DND-41 (cell line): ENCODE measurements around the gene ZSWIM6.

Experiments used
- ATAC-seq: fragments of 200-7000 bp; cut with Tn5 transposase; 3 replicates; pipeline ENCODE4 v1.9.1; 2021; ENCODE audit warnings: low read depth; ENCODE audit not compliant: insufficient read depth
- DNase-seq: peaks from one replicate; pipeline ENCODE4 v3.0.0-alpha.2; 2020
- H2AFZ ChIP-seq: 2 replicates; pipeline ENCODE4 v1.6.0; 2012; ENCODE audit warnings: low read depth, low read length
- H3K27ac ChIP-seq: 2 replicates; pipeline ENCODE4 v1.5.1; 2012; ENCODE audit warnings: low read length, inconsistent platforms
- H3K27me3 ChIP-seq: fragments of 200-600 bp; sonication (generic); 2 replicates; pipeline ENCODE4 v1.6.0; 2012; ENCODE audit warnings: low read length, mild to moderate bottlenecking, inconsistent platforms; ENCODE audit not compliant: insufficient read depth, poor library complexity
- H3K36me3 ChIP-seq: 2 replicates; pipeline ENCODE4 v1.5.1; 2012; ENCODE audit warnings: low read length, inconsistent platforms; ENCODE audit not compliant: insufficient read depth
- H3K4me1 ChIP-seq: 2 replicates; pipeline ENCODE4 v1.5.1; 2012; ENCODE audit warnings: mild to moderate bottlenecking, low read length; ENCODE audit not compliant: insufficient read depth
- H3K4me2 ChIP-seq: 2 replicates; pipeline ENCODE4 v1.6.0; 2012; ENCODE audit warnings: mild to moderate bottlenecking, moderate library complexity, low read length, inconsistent platforms; ENCODE audit not compliant: insufficient read depth
- H3K4me3 ChIP-seq, 2 experiments: fragments of 200-600 bp in 1 of 2; shearing (Covaris generic) in 1 of 2; 2 replicates each; pipeline ENCODE4 v1.5.1; 2012 to 2016; ENCODE audit warnings: inconsistent platforms in 2 of 2, low read length in 2 of 2, mild to moderate bottlenecking in 2 of 2, low read depth in 1 of 2, moderate library complexity in 1 of 2
- H3K79me2 ChIP-seq: 2 replicates; pipeline ENCODE4 v1.6.0; 2012; ENCODE audit warnings: low read length, inconsistent platforms; ENCODE audit not compliant: insufficient read depth
- H3K9ac ChIP-seq: 2 replicates; pipeline ENCODE4 v1.6.0; 2012; ENCODE audit warnings: low read depth, mild to moderate bottlenecking, inconsistent platforms, low read length, moderate library complexity
- H3K9me3 ChIP-seq: 2 replicates; pipeline ENCODE4 v1.5.1; 2012; ENCODE audit warnings: low read length, moderate library complexity, mild to moderate bottlenecking, inconsistent platforms; ENCODE audit not compliant: insufficient read depth, severe bottlenecking
- H4K20me1 ChIP-seq: 2 replicates; pipeline ENCODE4 v1.6.0; 2012; ENCODE audit warnings: low read length; ENCODE audit not compliant: insufficient read depth
- CTCF ChIP-seq: IDR thresholded peaks from 2 replicates; pipeline ENCODE4 v1.5.1; 2012; ENCODE audit warnings: borderline replicate concordance, low read length, moderate library complexity, mild to moderate bottlenecking; ENCODE audit not compliant: poor library complexity, severe bottlenecking; ENCODE audit errors: extremely low read depth
- EZH2 ChIP-seq: IDR thresholded peaks from 3 replicates; pipeline ENCODE4 v1.6.1; 2012; ENCODE audit warnings: borderline replicate concordance, low read depth, mild to moderate bottlenecking, moderate library complexity, low read length, inconsistent platforms; ENCODE audit not compliant: severe bottlenecking

ZSWIM6 gene

GRCh38 chr5:61321669-61322068 is 10.4 kb upstream of the ZSWIM6 start:
- H3K9me3 ChIP-seq = no peaks in the 10 kb centered on the region
- no peaks in the 10 kb centered on the region for H3K36me3 ChIP-seq
- H3K79me2 ChIP-seq = no peaks in the 10 kb centered on the region
- H3K27me3 ChIP-seq = peaks cover 5% of the 10 kb centered on the region
- H4K20me1 ChIP-seq = no peaks in the 10 kb centered on the region
- ATAC-seq (no peak), DNase-seq (no peak)
- no peak overlapping the region for H3K9ac ChIP-seq
- H3K4me1 ChIP-seq = no peaks in the 10 kb centered on the region
- no peak overlapping the region for H3K27ac ChIP-seq
- no peak overlapping the region for H3K4me2 ChIP-seq
- H3K4me3 ChIP-seq = no peak overlapping the region
- H2AFZ ChIP-seq = no peak overlapping the region
- no peak for TF ChIP-seq EZH2
- no peak for TF ChIP-seq CTCF

GRCh38 chr5:61322738-61323725 is 9.0 kb upstream of the ZSWIM6 start:
- TF ChIP-seq CTCF (no peak), EZH2 (no peak)
- Histone ChIP-seq H3K4me2 (no peak overlapping the region), H3K27me3 (peaks cover 9% of the 10 kb centered on the region), H3K36me3 (no peaks in the 10 kb centered on the region), H2AFZ (no peak overlapping the region), H3K4me3 (no peak overlapping the region), H3K9ac (no peak overlapping the region), H3K27ac (no peak overlapping the region), H3K4me1 (no peaks in the 10 kb centered on the region), H3K9me3 (no peaks in the 10 kb centered on the region), H4K20me1 (no peaks in the 10 kb centered on the region), H3K79me2 (no peaks in the 10 kb centered on the region)
- no peak for DNase-seq
- ATAC-seq = no peak

GRCh38 chr5:61327760-61328753 is 4.0 kb upstream of the ZSWIM6 start:
- Histone ChIP-seq H3K4me1 (peaks cover 6% of the 10 kb centered on the region; the same call in 1 of the 2 replicates), H3K4me2 (no peak overlapping the region), H3K36me3 (no peaks in the 10 kb centered on the region), H3K4me3 (no peak overlapping the region), H3K9ac (no peak overlapping the region), H3K9me3 (no peaks in the 10 kb centered on the region), H2AFZ (no peak overlapping the region), H3K79me2 (peaks cover 2% of the 10 kb centered on the region; the same call in 1 of the 2 replicates), H3K27ac (no peak overlapping the region), H4K20me1 (no peaks in the 10 kb centered on the region), H3K27me3 (peaks cover 30% of the 10 kb centered on the region)
- no peak for DNase-seq
- TF ChIP-seq CTCF = no peak
- no peak for TF ChIP-seq EZH2
- no peak for ATAC-seq
